Right lobe of liver (tissue), 6 donors: ENCODE measurements around the gene TMC4. TPM values are rescaled to one million over a fixed set of nuclear protein-coding genes. Genes with fewer than 3 reads are reported as not detected.

Source experiments
- ATAC-seq, 4 donors: fragments of 200-7000 bp; cut with Tn5 transposase; one replicate each; pipeline ENCODE4 v1.9.1; 2020; ENCODE audit warnings: mild to moderate bottlenecking in 4 of 4, moderate library complexity in 4 of 4
- DNase-seq, 3 donors: peaks; one replicate each; pipeline ENCODE4 v3.0.0-alpha.2; 2020
- H3K27ac ChIP-seq, 3 donors: fragments of 200-600 bp; one replicate each; pipeline ENCODE4 v1.8.0; 2022
- H3K27me3 ChIP-seq, 2 donors: fragments of 200-600 bp; one replicate each; pipeline ENCODE4 v1.8.0; 2022
- H3K36me3 ChIP-seq, 4 donors: fragments of 200-600 bp; sonication (generic) in 1 of 4; one replicate each; pipeline versions ENCODE4 v1.5.1 to v1.8.0; 2017 to 2022; ENCODE audit warnings: control low read depth in 1 of 4
- H3K4me1 ChIP-seq, 4 donors: fragments of 200-600 bp; sonication (generic) in 1 of 4; one replicate each; pipeline versions ENCODE4 v1.5.1 to v1.8.0; 2017 to 2022; ENCODE audit warnings: control low read depth in 1 of 4
- H3K4me3 ChIP-seq, 3 donors: fragments of 200-600 bp; one replicate each; pipeline ENCODE4 v1.8.0; 2022
- H3K9me3 ChIP-seq, 4 donors: fragments of 200-600 bp; sonication (generic) in 1 of 4; one replicate each; pipeline versions ENCODE4 v1.5.1 to v1.8.0; 2017 to 2022; ENCODE audit warnings: control low read depth in 1 of 4
- CTCF ChIP-seq, 4 donors: fragments of 200-600 bp in 3 of 4; fragments of 450-650 bp in 1 of 4; IDR thresholded peaks; one replicate each; pipeline versions ENCODE4 v1.5.1 to v1.8.0; 2016 to 2022; ENCODE audit warnings: antibody characterized with exemption in 4 of 4, mild to moderate bottlenecking in 2 of 4
- POLR2A ChIP-seq: fragments of 450-650 bp; IDR thresholded peaks from one replicate; pipeline ENCODE4 v1.6.1; 2017; ENCODE audit warnings: antibody characterized with exemption, mild to moderate bottlenecking
- WGBS: methylation state at CpG from one replicate; pipeline ENCODE4 v1.1.6; 2018; ENCODE audit warnings: low coverage, low lambda C conversion rate; ENCODE audit not compliant: insufficient coverage; ENCODE audit errors: missing lambda C conversion rate; 5-methylcytosine and 5-hydroxymethylcytosine counted together
- intact Hi-C, 2 donors: fragments of 100-400 bp; cut with DNase I; formaldehyde crosslinking; loops; one replicate each; pipeline versions ENCODE4 v1.11.2 to v1.14.1; 2022
- total RNA-seq, 6 experiments: library from RNA; depleted of rRNA in 2 of 6; stranded (reverse); fragments of >200 nt in 2 of 6; fragmentation: NEBNext Ultra II Directional in 3 of 6; extraction: Animal tissue kit (Norgen Biotek cat#: 25700) in 3 of 6; gene quantifications; one replicate each; pipeline versions ENCODE4 v1.1.0 to v1.2.4, GENCODE V29; 2016 to 2023
- donor health status: DM: no; HTN: yes; CAD: no.
- donor health status: DM: no; HTN: no; CAD: no.
- donor health status: DM: no; HTN: no; CAD: no.
- donor health status: DM: no; HTN: yes; CAD: no.
- donor health status: DM: no; HTN: yes; CAD: no.

The TMC4 gene
- total RNA-seq, 6 experiments from 2014 or later: 0.18 to 2.4 (median 1.1) TPM

- peak in 3 of 4 donors; percentile 9 to 24 (median 21) for ATAC-seq
- Histone ChIP-seq H3K27ac (no peak overlapping the region), H3K27me3 (no peaks in the 10 kb centered on the region), H3K4me1 (no peaks in the 10 kb centered on the region), H3K36me3 (no peaks in the 10 kb centered on the region), H3K9me3 (no peaks in the 10 kb centered on the region), H3K4me3 (no peak overlapping the region)
- no peak for TF ChIP-seq POLR2A
- no peak for TF ChIP-seq CTCF (IDR thresholded peaks at IDR 0.05)
- intact Hi-C loops: no loop called here
- WGBS: 60% methylated on average over 2 of the region's 10 CpGs
- no peak for DNase-seq
Measured at GRCh38 chr19:54179921-54180461, 7.0 kb upstream of the TMC4 start.

GRCh38 chr19:54179262-54179852 is 6.4 kb upstream of the TMC4 start:
- WGBS: 83% methylated on average over 6 of the region's 10 CpGs
- DNase-seq: no peak
- H3K27ac ChIP-seq: no peak overlapping the region
- no peak for TF ChIP-seq POLR2A
- TF ChIP-seq CTCF (IDR thresholded peaks at IDR 0.05): no peak
- no peaks in the 10 kb centered on the region for H3K4me1 ChIP-seq
- no peak overlapping the region for H3K4me3 ChIP-seq
- no peak for ATAC-seq
- H3K27me3 ChIP-seq: no peaks in the 10 kb centered on the region
- H3K9me3 ChIP-seq: no peaks in the 10 kb centered on the region
- intact Hi-C loops: no loop called here
- H3K36me3 ChIP-seq: no peaks in the 10 kb centered on the region

GRCh38 chr19:54178581-54179261 is 5.8 kb upstream of the TMC4 start:
- intact Hi-C loops: no loop called here
- DNase-seq: no peak
- Histone ChIP-seq H3K36me3 (no peaks in the 10 kb centered on the region), H3K4me1 (no peaks in the 10 kb centered on the region), H3K27me3 (no peaks in the 10 kb centered on the region), H3K27ac (no peak overlapping the region), H3K9me3 (no peaks in the 10 kb centered on the region), H3K4me3 (no peak overlapping the region)
- 94% methylated on average over 3 of the region's 23 CpGs for WGBS
- peak; percentile 84 to 88 (median 86) for ATAC-seq
- TF ChIP-seq POLR2A (no peak), CTCF (IDR thresholded peaks at IDR 0.05) (no peak)

GRCh38 chr19:54173951-54174834 is 1.2 kb upstream of the TMC4 start:
- Histone ChIP-seq H3K27me3 (no peaks in the 10 kb centered on the region), H3K36me3 (no peaks in the 10 kb centered on the region), H3K4me1 (no peaks in the 10 kb centered on the region), H3K27ac (no peak overlapping the region), H3K9me3 (no peaks in the 10 kb centered on the region), H3K4me3 (no peak overlapping the region)
- intact Hi-C loops: loop anchor here (5.0 kb wide), 1 partner anchor 58 kb away; no protein-coding TSS in a partner anchor
- ATAC-seq (peak in 2 of 4 donors; percentile 11 to 12), DNase-seq (no peak)
- WGBS: 80% methylated on average over 3 of the region's 25 CpGs
- no peak for TF ChIP-seq CTCF (IDR thresholded peaks at IDR 0.05)
- no peak for TF ChIP-seq POLR2A
